Stimulated activated CD8-positive, alpha-beta memory T cell treated with anti-CD3 and anti-CD28 coated beads, Interleukin-12 subunit alpha, Interleukin-12 subunit beta, amount 100 ng/mL, for 4 hours (primary cell): ENCODE measurements around the gene RRP8.

ENCODE experiments used
- DNase-seq: peaks from one replicate; pipeline ENCODE4 v3.0.0-alpha.2; 2020; ENCODE audit warnings: low read depth

RRP8 gene

GRCh38 chr11:6599881-6600390 is 3.5 kb downstream of the RRP8 start:
- no peak for DNase-seq

- DNase-seq, result no peak
Measured at GRCh38 chr11:6599449-6599848, 4.0 kb downstream of the RRP8 start.

DNA sequence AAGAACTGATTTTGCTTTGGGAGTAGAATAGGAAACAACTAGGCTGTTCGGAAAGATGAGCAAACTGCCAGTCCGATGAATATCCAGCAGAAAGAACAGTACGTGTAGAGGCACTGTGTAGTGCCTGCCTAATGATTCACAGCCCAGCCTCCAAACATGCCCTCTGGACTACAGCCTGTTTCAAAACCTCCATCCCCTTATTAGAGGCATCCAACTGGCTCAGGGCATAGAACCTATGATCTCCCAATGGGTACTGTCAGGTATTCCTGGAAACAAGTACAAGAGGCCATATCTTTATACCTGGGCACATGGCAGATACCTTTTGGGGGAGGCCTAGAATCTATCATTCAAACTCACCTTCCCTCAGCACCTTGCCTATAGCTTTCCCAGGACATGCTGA is 4.9 kb downstream of the RRP8 start:
- no peak for DNase-seq

- no peak for DNase-seq
Measured at GRCh38 chr11:6596239-6596877, 7.1 kb downstream of the RRP8 start.

DNA sequence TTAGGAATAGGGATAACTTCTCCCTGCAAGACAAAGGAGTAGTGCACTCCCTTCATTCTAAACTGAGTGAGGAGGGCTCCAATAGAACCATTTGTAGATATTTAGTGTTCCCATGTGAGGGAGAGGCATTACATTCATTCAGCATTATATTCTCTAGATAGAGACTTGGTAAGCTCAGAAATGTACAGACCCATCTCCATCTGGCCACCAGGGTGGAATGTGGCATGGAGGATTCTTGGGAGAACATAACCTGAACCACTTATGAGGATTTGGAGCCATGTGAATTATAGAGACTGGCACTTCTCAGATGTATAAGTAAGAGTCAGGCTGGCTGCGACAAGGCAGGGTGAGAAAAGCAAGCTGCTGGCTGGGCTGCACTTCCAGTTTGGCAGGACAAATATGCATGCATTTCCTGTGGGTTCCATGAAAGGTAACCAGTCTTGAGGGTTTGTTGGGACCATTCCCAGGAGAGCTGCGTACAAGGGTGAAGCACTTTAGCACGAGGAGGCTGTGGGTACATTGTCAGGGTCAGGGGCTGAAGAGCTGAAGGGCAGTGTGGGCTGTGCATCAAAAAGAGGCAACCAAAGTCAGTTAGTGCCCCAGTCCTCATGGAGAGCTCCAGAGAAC is 9.2 kb downstream of the RRP8 start:
- no peak for DNase-seq

DNA sequence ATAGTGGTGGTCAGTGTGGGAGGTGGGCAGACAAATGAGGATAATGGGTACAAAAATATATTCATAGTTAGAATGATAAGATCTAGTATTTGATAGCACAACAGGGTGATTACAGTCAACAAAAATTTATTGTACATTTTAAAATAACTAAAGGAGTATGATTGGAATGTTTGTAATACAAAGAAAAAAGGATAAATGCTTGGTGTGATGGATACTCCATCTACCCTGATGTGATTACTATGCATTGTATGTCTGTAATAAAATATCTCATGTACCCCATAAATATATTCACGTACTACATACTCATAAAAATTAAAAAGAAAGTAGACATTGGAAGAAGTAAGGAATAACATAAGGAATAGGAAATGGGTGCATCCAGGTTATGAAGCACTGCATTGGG is 15.4 kb downstream of the RRP8 start:
- DNase-seq, result no peak

GRCh38 chr11:6587360-6587953 is 16.0 kb downstream of the RRP8 start:
- no peak for DNase-seq

DNA sequence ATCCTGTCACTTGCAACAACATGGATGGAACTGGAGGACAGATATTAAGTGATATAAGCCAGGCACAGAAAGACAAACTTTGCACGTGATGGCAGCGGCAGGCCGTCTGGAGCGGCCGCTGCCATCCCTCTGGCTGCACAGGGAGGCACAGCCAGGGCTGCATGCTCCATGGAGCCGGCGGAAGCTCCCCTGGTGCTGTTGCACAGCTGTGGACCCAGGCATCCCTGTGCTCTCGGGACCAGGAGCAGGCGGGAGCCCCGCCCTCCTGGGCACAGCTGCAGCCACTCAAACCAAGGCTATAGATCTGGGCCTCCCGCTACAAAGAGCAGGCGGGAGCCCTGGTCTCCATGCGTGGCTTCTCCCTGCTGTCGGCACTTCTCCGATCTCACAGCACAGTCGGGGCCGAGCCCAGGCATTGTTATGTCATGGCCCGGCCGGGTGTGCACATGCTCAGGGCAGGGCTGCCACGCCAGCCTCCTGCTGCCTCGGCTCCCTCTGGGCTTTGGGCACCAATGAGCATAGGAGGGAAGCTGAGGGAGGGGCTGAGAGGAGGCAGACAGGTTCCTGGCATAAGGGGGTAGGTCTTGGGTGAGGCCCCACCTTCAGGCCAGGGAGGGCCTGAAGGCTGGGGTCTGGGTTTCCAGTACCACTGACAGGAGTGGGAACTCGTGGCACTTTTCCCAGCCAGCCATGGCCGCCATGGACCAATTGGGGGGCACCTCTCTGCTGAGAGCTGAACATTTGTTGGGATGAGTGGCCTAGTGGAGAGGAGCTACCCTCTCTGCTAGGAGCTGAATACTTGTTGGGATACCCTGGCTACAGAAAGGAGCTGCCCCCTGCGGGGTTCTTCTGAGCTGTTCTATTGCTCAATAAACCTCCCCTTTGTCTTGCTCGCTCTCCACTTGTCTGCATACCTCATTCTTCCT is 16.7 kb downstream of the RRP8 start:
- no peak for DNase-seq

DNA sequence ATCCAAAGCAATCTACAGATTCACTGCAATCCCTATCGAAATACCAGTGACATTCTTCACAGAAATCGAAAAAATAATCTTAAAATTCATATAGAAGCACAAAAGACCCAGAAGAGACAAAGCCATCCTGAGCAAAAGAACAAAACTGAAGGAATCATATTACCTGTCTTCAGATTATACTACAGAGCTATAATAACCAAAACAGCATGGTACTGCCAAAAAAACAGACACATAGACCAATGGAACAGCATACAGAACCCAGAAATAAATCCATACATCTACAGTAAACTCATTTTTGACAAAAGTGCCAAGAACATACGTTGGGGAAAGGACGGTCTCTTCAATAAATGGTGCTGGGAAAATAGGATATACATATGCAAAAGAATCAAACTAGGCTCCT is 18.9 kb downstream of the RRP8 start:
- no peak for DNase-seq

DNA sequence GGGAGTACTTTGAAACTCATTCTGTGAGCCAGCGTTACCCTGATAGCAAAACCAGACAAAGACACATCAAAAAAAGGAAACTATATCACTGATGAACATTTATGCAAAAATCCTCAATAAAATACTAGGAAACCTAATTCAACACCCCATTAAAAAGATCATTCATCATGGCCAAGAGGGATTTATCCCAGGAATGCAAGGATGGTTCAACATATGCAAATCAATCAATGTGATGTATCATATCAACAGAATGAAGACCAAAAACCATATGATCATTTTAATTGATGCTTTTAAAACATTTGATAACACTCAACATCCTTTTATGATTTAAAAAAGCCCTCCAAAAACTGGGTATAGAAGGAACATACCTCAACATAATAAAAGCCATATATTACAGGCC is 19.8 kb downstream of the RRP8 start:
- no peak for DNase-seq

GRCh38 chr11:6579681-6580080 is 23.7 kb downstream of the RRP8 start:
- no peak for DNase-seq

- no peak for DNase-seq
Measured at GRCh38 chr11:6578134-6578533, 25.3 kb downstream of the RRP8 start.

DNA sequence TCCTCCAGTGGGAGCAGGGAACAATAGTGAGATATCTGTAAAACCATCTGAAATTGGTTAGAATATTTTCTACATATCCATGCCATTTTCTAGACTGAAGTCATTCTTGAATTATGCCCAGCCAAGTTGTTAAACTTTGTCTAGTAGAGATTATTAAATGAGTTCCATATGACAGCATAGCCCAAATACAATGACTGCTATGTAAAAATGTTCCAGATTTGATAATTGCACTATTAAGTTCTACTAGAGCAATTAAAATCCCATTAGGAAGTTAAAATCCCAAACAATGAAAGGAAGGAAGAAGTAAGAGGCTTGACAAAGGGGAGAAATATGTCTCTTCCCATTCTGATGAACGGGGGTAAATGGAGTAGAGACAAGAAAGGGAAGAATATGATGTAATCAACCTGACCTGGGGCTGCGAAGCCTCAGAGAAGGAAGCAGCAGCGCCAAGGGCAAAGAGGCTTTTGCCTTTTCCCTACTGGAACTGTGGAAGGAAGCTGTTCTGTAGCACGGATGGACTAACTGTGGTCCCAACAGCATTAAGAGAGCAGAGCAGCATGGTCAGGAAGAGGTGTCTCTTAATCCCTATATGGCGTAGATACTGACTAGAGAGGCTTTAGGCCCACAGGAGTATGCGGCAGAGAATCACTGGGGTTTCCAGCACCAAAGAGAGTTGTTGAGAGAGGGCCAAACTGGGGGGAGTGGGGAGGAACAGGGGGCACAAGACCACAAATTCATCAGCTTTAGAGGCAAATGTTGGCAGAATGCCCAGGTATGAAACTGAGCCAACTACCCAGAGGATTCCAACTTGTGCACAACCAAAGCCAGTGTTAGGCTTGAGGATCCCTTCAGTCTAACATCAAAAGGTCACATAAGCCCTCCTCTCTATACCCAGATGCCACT is 26.7 kb downstream of the RRP8 start:
- DNase-seq, result no peak

DNA sequence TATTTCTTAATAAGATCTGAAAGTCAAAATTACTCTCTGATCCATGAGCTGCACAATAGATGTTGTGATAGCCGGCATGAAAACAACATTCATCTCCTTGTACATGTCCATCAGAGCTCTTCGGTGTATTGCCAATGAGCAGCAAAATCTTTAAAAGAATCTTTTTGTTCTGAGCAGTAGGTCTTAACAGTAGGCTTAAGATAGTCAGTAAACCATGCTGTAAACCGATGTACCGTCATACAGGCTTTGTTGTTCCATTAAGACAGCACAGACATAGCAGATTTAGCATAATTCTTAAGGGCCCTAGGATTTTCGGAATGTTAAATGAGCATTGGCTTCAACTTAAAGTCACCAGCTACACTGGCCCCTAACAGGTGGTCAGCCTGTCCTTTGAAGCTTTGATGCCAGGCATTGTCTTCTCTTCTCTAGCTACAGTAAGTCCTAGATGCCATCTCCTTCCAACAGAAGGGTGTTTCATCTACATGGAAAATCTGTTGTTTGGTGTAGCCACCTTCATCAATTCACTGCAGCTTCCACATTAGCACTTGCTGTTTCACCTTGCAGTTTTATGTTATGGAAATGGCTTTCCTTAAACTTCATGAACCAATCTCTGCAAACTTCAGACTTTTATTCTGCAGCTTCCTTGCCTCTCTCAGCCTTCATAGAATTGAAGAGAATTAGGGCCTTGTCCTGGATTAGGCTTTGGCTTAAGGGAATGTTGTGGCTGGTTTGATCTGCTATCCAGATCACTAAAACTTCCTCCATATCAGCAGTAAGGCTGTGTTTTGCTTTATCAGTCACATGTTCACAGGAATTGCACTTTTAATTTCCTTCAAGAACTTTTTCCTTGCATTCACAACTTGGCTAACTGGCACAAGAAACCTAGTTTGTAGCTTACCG is 28.4 kb downstream of the RRP8 start:
- DNase-seq, result no peak

DNA sequence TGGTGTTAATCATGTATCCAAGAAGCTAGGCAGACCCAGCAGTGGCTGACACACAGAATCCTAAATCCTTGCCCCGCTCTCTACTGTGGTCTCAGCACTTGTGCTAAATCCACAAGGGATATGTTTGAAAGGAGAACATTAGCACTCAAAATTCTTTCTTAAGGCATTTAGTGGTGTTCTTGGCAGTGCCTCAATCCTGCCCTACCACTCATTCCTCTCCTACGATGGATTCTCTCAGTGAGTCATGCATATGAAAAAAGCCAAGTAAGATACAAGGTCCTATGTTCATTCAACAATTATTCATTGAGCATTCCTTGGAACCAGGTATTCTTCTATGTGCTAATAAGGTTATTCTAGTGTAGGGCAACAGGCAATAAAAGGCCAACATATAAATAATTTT is 31.2 kb downstream of the RRP8 start:
- DNase-seq, result no peak

- DNase-seq, result no peak
Measured at GRCh38 chr11:6571434-6572008, 31.9 kb downstream of the RRP8 start.

DNA sequence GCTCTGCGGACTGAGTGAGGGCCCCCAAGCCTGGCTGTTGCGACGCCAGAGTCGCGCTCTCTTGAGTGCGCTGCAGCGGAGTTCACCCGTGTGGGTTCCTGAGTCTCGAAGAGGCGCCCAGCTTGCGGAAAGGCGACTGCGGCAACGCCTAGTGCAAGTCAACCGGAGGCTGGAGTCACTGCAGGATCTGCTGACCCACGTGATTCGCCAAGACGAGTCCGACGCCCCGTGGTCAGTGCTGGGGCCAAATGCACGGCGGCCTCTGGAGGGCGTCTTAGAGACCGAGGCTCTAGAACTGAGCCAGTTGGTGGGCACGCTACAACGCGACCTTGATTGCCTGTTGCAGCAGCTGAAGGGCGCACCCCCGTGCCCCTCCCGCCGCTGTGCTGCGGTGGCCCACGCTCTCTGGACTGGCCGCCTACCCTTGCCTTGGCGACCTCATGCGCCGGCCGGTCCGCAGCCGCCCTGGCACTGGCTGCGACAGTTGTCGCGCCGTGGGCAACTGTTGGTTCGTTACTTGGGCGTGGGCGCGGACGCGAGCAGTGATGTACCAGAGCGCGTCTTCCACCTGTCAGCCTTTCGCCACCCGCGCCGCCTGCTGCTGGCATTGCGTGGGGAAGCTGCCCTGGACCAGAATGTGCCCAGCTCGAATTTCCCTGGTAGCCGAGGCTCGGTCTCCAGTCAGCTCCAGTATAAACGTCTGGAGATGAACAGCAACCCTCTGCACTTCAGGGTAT is 32.6 kb downstream of the RRP8 start:
- DNase-seq, result no peak

- DNase-seq, result no peak
Measured at GRCh38 chr11:6569706-6570105, 33.7 kb downstream of the RRP8 start.

DNA sequence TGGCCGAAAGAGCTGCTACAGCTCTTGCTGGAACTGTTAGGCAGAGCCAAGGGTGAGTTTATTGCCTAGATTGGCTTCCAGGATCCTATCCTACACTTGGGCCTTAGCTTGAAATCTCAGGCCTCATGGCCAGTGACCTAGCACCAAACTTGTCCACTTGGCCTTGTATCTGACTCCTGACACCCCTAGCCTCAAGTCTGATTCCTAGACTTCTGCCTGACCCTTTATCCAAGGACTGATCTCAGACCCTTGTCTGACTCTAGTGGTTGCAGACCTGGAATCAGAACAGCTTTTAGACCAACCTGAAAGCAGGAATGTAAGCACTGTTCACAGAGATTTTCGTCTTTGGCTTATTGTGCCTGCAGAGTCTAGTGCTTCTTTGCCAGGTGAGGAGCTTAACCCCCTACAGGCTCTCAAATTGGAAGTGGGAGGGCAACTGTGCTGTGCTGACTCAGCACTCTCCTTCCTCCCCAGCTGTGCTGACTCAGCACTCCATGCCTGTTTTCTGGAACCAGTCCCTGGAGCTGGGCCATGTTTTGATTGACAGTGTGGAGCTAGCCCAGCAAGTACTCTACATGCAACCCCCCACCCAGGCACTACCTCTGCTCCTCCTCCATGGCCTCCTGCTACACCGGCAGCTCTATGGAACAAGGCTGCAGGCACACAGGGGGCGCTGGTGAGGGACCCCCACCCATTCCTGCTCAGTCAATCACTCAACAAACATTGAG is 35.1 kb downstream of the RRP8 start:
- no peak for DNase-seq
